NCI-H1048 (cell line): Measurements from ENCODE around the gene RBM39.

ENCODE experiments used
- DNase-seq: peaks from one replicate; lab custom pipeline; 2025; lab: John Stamatoyannopoulos, UW

The RBM39 gene

GRCh38 chr20:35669221-35669620 is 72.8 kb downstream of the RBM39 start:
- no peak for DNase-seq

- no peak for DNase-seq
Observed at GRCh38 chr20:35665949-35666288, 76.1 kb downstream of the RBM39 start.

- DNase-seq = peak; percentile 72
Observed at GRCh38 chr20:35664466-35665206, 77.4 kb downstream of the RBM39 start, which contains the start of the genes CPNE1 and RBM12. Gene CPNE1 (minus strand): TSS chr20:35664900. CDS start chr20:35632923, 31,977 bp downstream. Gene RBM12 (minus strand): TSS chr20:35664900. CDS start chr20:35655322, 9,578 bp downstream.

- no peak for DNase-seq
Observed at GRCh38 chr20:35663516-35664465, 78.3 kb downstream of the RBM39 start.

- no peak for DNase-seq
Observed at GRCh38 chr20:35662551-35662950, 79.5 kb downstream of the RBM39 start.

GRCh38 chr20:35661908-35662307 is 80.2 kb downstream of the RBM39 start:
- no peak for DNase-seq

GRCh38 chr20:35661053-35661452 is 81.0 kb downstream of the RBM39 start:
- no peak for DNase-seq

- DNase-seq = no peak
Observed at GRCh38 chr20:35660122-35660937, 81.7 kb downstream of the RBM39 start.

GRCh38 chr20:35657271-35657670 is 84.8 kb downstream of the RBM39 start:
- no peak for DNase-seq

- DNase-seq = no peak
Observed at GRCh38 chr20:35654415-35654814, 87.6 kb downstream of the RBM39 start.

GRCh38 chr20:35653893-35654292 is 88.2 kb downstream of the RBM39 start:
- DNase-seq = no peak
